Trophoblast cell (in vitro differentiated cells and primary cell): ENCODE measurements around the gene TMOD1.

Experiments used
- DNase-seq, 2 donors: peaks; one replicate each; pipeline ENCODE4 v3.0.0-alpha.2; 2016
- H2AFZ ChIP-seq: 2 replicates; pipeline ENCODE4 v1.6.1; 2013; ENCODE audit warnings: low read length, moderate library complexity, mild to moderate bottlenecking; ENCODE audit not compliant: insufficient read depth, poor library complexity
- H2AK5ac ChIP-seq: 2 replicates; pipeline ENCODE4 v1.6.1; 2013; ENCODE audit warnings: mild to moderate bottlenecking, low read length
- H2BK120ac ChIP-seq: 2 replicates; pipeline ENCODE4 v1.6.1; 2013; ENCODE audit warnings: low read length, mild to moderate bottlenecking, moderate library complexity; ENCODE audit not compliant: insufficient read depth, poor library complexity
- H2BK12ac ChIP-seq: 2 replicates; pipeline ENCODE4 v1.6.1; 2013; ENCODE audit warnings: mild to moderate bottlenecking, low read length, moderate library complexity
- H2BK5ac ChIP-seq: 2 replicates; pipeline ENCODE4 v1.6.1; 2013; ENCODE audit warnings: low read length, low read depth, moderate library complexity, mild to moderate bottlenecking; ENCODE audit not compliant: poor library complexity
- H3K14ac ChIP-seq: 2 replicates; pipeline ENCODE4 v1.6.1; 2013; ENCODE audit warnings: mild to moderate bottlenecking, low read length
- H3K18ac ChIP-seq: 2 replicates; pipeline ENCODE4 v1.6.1; 2013; ENCODE audit warnings: mild to moderate bottlenecking, low read length
- H3K23ac ChIP-seq: 2 replicates; pipeline ENCODE4 v1.6.1; 2013; ENCODE audit warnings: low read length
- H3K27ac ChIP-seq: 2 replicates; pipeline ENCODE4 v1.5.1; 2013; ENCODE audit warnings: low read depth, mild to moderate bottlenecking, inconsistent platforms, low read length, moderate library complexity
- H3K27me3 ChIP-seq: 2 replicates; pipeline ENCODE4 v1.6.1; 2013; ENCODE audit warnings: inconsistent platforms, mild to moderate bottlenecking, low read length, moderate library complexity; ENCODE audit not compliant: insufficient read depth
- H3K36me3 ChIP-seq, 2 experiments: 1 replicate in 1 of 2; 2 replicates in 1 of 2; pipeline ENCODE4 v1.6.1; 2013; ENCODE audit warnings: low read length in 2 of 2, mild to moderate bottlenecking in 2 of 2, moderate library complexity in 1 of 2; ENCODE audit not compliant: insufficient read depth in 2 of 2, control insufficient read depth in 1 of 2
- H3K4ac ChIP-seq: 2 replicates; pipeline ENCODE4 v1.6.1; 2013; ENCODE audit warnings: low read depth, mild to moderate bottlenecking, low read length, moderate library complexity
- H3K4me1 ChIP-seq, 2 experiments: 1 replicate in 1 of 2; 2 replicates in 1 of 2; pipeline ENCODE4 v1.6.1; 2013; ENCODE audit warnings: low read length in 2 of 2, mild to moderate bottlenecking in 2 of 2, moderate library complexity in 1 of 2; ENCODE audit not compliant: insufficient read depth in 2 of 2, control insufficient read depth in 1 of 2
- H3K4me2 ChIP-seq: 2 replicates; pipeline ENCODE4 v1.6.1; 2013; ENCODE audit warnings: inconsistent platforms, mild to moderate bottlenecking, low read length, moderate library complexity
- H3K4me3 ChIP-seq: 2 replicates; pipeline ENCODE4 v1.5.1; 2013; ENCODE audit warnings: mild to moderate bottlenecking, low read depth, low read length, inconsistent platforms
- H3K79me1 ChIP-seq: one replicate; pipeline ENCODE4 v1.6.1; 2013; ENCODE audit warnings: low read length
- H3K79me2 ChIP-seq: 2 replicates; pipeline ENCODE4 v1.6.1; 2013; ENCODE audit warnings: low read length, mild to moderate bottlenecking; ENCODE audit not compliant: control insufficient read depth, insufficient read depth, poor library complexity
- H3K9ac ChIP-seq: 2 replicates; pipeline ENCODE4 v1.6.1; 2013; ENCODE audit warnings: mild to moderate bottlenecking, low read length
- H3K9me3 ChIP-seq: 2 replicates; pipeline ENCODE4 v1.6.1; 2013; ENCODE audit warnings: low read depth, mild to moderate bottlenecking, control low read depth, inconsistent platforms, low read length; ENCODE audit not compliant: insufficient read depth
- H4K12ac ChIP-seq: 2 replicates; pipeline ENCODE4 v1.6.1; 2013; ENCODE audit warnings: low read depth, mild to moderate bottlenecking, low read length, moderate library complexity
- H4K8ac ChIP-seq: 2 replicates; pipeline ENCODE4 v1.6.1; 2013; ENCODE audit warnings: low read depth, mild to moderate bottlenecking, low read length, moderate library complexity
- H4K91ac ChIP-seq: one replicate; pipeline ENCODE4 v1.6.1; 2013; ENCODE audit warnings: low read depth, mild to moderate bottlenecking, low read length, moderate library complexity
- WGBS: extraction: QIAGEN DNeasy Blood & Tissue Kit; methylation state at CpG from one replicate; pipeline ENCODE4 v1.1.7; 2013; ENCODE audit warnings: missing lambda C conversion rate; ENCODE audit not compliant: insufficient read length, insufficient coverage; ENCODE audit errors: extremely low coverage; 5-methylcytosine and 5-hydroxymethylcytosine counted together

The TMOD1 gene

DNA sequence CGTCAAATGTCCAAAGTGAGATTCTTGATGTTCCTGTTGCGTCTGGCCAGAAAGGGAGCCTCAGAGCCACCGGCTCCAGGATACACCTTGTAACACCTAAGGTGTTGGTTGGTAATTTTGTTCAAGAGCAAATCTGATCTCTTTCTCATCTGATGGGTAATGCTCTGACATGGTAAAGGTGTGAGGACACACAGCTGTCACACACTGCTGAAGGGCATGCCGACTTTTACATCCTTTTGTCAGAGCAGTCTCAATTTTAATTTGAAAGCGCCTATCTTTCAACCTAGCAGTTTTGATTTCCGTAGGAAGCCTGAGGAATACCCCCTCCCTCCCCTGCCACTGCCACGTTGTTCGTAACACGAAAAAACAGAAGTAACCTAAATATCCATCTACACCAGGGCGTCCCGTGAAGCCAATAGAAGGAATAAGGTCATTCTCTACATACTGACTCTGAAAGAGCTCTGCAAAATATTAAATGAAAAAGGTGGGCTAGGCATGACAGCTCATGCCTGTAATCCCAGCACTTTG, 74.3 kb downstream of the TMOD1 start:
- Histone ChIP-seq H3K14ac (no peak overlapping the region), H2BK12ac (no peak overlapping the region), H3K4me2 (no peak overlapping the region), H3K9ac (no peak overlapping the region), H2BK120ac (no peak overlapping the region), H3K9me3 (peaks cover 3% of the 10 kb centered on the region), H3K27ac (no peak overlapping the region), H3K18ac (no peak overlapping the region), H4K8ac (no peak overlapping the region), H3K4me3 (no peak overlapping the region), H3K4me1 (no peaks in the 10 kb centered on the region), H2AK5ac (no peak overlapping the region), H3K79me2 (no peaks in the 10 kb centered on the region), H3K79me1 (no peaks in the 10 kb centered on the region), H3K27me3 (no peaks in the 10 kb centered on the region), H3K4ac (no peak overlapping the region), H4K91ac (no peak overlapping the region), H4K12ac (no peak overlapping the region), H3K36me3 (no peaks in the 10 kb centered on the region), H3K23ac (no peak overlapping the region), H2BK5ac (no peak overlapping the region), H2AFZ (no peak overlapping the region)
- no peak for DNase-seq
- WGBS = no CpG with 5 or more reads among the region's 11 CpGs

DNA sequence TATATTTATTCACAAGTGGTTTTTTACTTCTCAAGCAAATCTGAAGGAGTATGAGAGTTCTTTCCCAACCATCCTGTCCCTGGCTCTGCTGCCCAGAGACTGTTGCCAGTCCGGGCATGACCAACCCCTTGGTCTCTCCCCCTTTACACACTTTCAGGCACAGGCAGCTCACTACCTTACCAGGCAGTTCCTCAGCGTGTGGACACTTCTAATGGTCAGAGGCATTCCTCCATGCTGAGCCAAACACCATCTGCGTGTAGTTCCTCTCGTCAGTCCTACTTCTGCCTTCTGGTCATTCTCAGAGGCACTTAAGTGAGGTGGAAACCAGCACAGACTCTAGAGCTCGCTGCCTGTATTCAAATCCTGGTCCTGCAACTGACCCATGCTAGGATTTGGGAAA, 75.6 kb downstream of the TMOD1 start:
- peaks cover 1% of the 10 kb centered on the region for H3K9me3 ChIP-seq
- no peak overlapping the region for H2BK12ac ChIP-seq
- H2BK120ac ChIP-seq = no peak overlapping the region
- H2BK5ac ChIP-seq = no peak overlapping the region
- no CpG with 5 or more reads among the region's 5 CpGs for WGBS
- no peak overlapping the region for H3K14ac ChIP-seq
- no peak overlapping the region for H3K23ac ChIP-seq
- H3K4ac ChIP-seq = no peak overlapping the region
- no peak overlapping the region for H4K12ac ChIP-seq
- no peak overlapping the region for H3K9ac ChIP-seq
- H3K79me2 ChIP-seq = no peaks in the 10 kb centered on the region
- no peak overlapping the region for H2AK5ac ChIP-seq
- H3K27me3 ChIP-seq = no peaks in the 10 kb centered on the region
- no peak overlapping the region for H4K91ac ChIP-seq
- no peak overlapping the region for H2AFZ ChIP-seq
- H4K8ac ChIP-seq = no peak overlapping the region
- H3K79me1 ChIP-seq = no peaks in the 10 kb centered on the region
- no peak overlapping the region for H3K27ac ChIP-seq
- H3K18ac ChIP-seq = no peak overlapping the region
- H3K36me3 ChIP-seq = no peaks in the 10 kb centered on the region
- H3K4me2 ChIP-seq = no peak overlapping the region
- no peaks in the 10 kb centered on the region for H3K4me1 ChIP-seq
- no peak for DNase-seq
- H3K4me3 ChIP-seq = no peak overlapping the region

DNA sequence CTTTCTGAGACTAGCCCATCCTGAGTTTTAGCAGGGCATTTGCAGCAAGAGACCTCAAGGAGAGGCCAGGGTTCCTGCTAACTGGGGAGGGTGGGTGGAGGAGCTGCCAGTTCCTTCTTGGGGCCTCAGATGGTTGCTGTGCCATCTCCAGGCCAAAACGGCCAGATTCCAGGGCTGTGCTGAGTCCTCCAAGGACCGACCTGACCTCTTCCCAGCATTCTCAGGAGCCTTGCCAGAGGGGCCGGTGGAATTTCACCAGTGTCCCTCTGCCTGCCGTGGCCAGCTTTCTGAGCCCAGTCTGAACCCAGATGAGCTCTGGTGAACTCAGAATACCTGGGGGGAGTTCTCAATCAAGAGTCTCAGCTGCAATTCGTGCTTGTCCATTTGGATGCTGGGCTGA, 77.4 kb downstream of the TMOD1 start:
- Histone ChIP-seq H4K91ac (no peak overlapping the region), H3K27ac (no peak overlapping the region), H4K12ac (no peak overlapping the region), H3K36me3 (no peaks in the 10 kb centered on the region), H2AFZ (no peak overlapping the region), H3K14ac (no peak overlapping the region), H3K23ac (no peak overlapping the region), H3K4me3 (no peak overlapping the region), H2BK120ac (no peak overlapping the region), H3K27me3 (no peaks in the 10 kb centered on the region), H2BK5ac (no peak overlapping the region), H3K4me1 (no peaks in the 10 kb centered on the region), H3K79me2 (no peaks in the 10 kb centered on the region), H3K4ac (no peak overlapping the region), H3K9ac (no peak overlapping the region), H3K18ac (no peak overlapping the region), H3K4me2 (no peak overlapping the region), H4K8ac (no peak overlapping the region), H2AK5ac (no peak overlapping the region), H2BK12ac (no peak overlapping the region), H3K9me3 (peaks cover 1% of the 10 kb centered on the region), H3K79me1 (no peaks in the 10 kb centered on the region)
- no peak for DNase-seq
- no CpG with 5 or more reads among the region's 5 CpGs for WGBS

DNA sequence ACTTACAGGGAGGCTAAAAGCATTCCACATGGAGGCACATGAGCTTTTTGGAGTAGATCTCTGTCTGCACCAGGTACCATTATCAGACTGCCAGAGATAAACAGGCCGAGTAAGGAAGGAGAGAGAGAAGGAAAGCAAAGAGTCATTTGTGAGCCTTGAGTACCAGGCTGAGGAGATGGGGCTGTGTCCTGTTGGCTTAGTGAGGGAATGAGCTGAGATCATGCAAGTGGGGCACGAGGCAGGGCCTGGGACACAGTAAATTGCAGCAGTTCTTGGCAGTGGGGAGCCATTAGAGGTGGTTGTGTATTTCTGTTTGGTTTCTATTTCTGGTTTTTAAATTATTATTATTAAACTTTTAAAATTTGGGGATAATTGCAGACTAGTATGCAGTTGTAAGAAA, 78.4 kb downstream of the TMOD1 start:
- Histone ChIP-seq H3K27me3 (no peaks in the 10 kb centered on the region), H3K9me3 (peaks cover 1% of the 10 kb centered on the region), H3K23ac (no peak overlapping the region), H2AK5ac (no peak overlapping the region), H3K4me2 (no peak overlapping the region), H2BK120ac (no peak overlapping the region), H3K4me3 (no peak overlapping the region), H2AFZ (no peak overlapping the region), H3K79me2 (no peaks in the 10 kb centered on the region), H3K27ac (no peak overlapping the region), H3K4me1 (no peaks in the 10 kb centered on the region), H4K8ac (no peak overlapping the region), H4K12ac (no peak overlapping the region), H3K4ac (no peak overlapping the region), H3K14ac (no peak overlapping the region), H3K18ac (no peak overlapping the region), H3K79me1 (no peaks in the 10 kb centered on the region), H2BK12ac (no peak overlapping the region), H3K9ac (no peak overlapping the region), H2BK5ac (no peak overlapping the region), H4K91ac (no peak overlapping the region), H3K36me3 (no peaks in the 10 kb centered on the region)
- no CpG with 5 or more reads among the region's 2 CpGs for WGBS
- no peak for DNase-seq
